Stimulated activated CD4-positive, alpha-beta T cell treated with anti-CD3 and anti-CD28 coated beads, Interleukin-15, amount 100 ng/mL, for 48 hours (primary cell): ENCODE measurements around the gene ZNF804A.

Experiments
- DNase-seq, 2 donors: peaks; one replicate each; pipeline ENCODE4 v3.0.0-alpha.2; 2020; ENCODE audit warnings: low read depth in 2 of 2

ZNF804A gene

GRCh38 chr2:184938221-184938985, 340.1 kb downstream of the ZNF804A start:
- DNase-seq = no peak

- DNase-seq = no peak
These were observed 347.0 kb downstream of the ZNF804A start for GRCh38 chr2:184945326-184945725.

DNA sequence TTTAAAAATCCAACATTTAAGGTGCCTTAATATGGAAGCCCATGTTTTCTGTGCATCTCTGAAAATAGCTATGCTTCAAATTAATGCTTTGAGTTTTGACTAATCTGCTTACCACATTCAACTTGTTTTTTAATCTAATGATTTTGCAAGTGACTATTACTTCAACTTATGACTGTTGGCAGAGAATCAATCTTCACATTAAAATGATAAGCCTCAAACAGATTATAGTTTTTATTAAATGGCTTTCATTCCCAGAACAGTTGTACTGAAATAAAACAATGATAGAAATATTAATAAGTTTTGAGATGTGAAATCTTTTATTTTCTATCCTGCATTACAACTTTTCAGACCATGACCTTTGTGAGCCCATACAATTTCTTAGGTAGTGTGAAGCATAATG, 347.5 kb downstream of the ZNF804A start:
- no peak for DNase-seq

DNA sequence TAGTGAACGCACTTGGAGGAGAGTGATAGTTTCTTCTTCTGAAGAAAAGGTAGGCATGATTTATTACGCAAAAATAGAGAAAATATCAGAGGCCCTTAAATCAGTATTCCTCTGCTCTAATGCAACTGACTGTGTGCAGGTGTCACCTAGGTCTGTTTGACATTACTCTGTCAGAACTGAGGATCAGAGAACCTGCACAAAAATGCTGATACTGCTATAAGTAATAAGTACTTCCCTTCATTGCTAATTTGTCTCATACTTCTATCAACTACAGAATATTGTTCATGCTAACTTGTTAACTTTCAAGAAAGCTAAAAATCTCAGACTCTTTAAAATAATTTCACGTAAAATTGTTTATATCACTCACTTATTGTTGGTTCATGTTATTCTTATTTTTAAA, 358.5 kb downstream of the ZNF804A start:
- no peak for DNase-seq

GRCh38 chr2:184971546-184972068, 373.3 kb downstream of the ZNF804A start:
- DNase-seq = no peak
